Stimulated activated CD4-positive, alpha-beta T cell treated with anti-CD3 and anti-CD28 coated beads, TNF-alpha, amount 100 ng/mL, for 4 hours (primary cell): ENCODE data around the gene SYNJ2BP.

Source experiments
- DNase-seq, 3 experiments: peaks; one replicate each; pipeline ENCODE4 v3.0.0-alpha.2; 2020; ENCODE audit warnings: low read depth in 3 of 3

The SYNJ2BP gene

GRCh38 chr14:70391493-70392391, 25.1 kb downstream of the SYNJ2BP start:
- DNase-seq = no peak

GRCh38 chr14:70382536-70382935, 34.4 kb downstream of the SYNJ2BP start:
- DNase-seq = no peak

- no peak for DNase-seq
These were observed 36.1 kb downstream of the SYNJ2BP start for GRCh38 chr14:70380824-70381223.

GRCh38 chr14:70378696-70379095, 38.2 kb downstream of the SYNJ2BP start:
- DNase-seq = no peak
